Astrocyte of the hippocampus (primary cell): ENCODE results near the gene SDF2.
A peak's percentile ranks its signal among the peaks of the same experiment; 100 is the strongest.
"Not testable (repeated sequence)": the region's sequence is repeated elsewhere in the genome, so short reads cannot be mapped to it uniquely, and the experiment has no call there.

ENCODE experiments used
- DNase-seq: peaks from one replicate; pipeline ENCODE4 v3.0.0; 2011; ENCODE audit warnings: low read depth, low spot score

SDF2 gene

GRCh38 chr17:28634206-28634865 is 27.4 kb downstream of the SDF2 start:
- no peak for DNase-seq

GRCh38 chr17:28626818-28627217 is 34.9 kb downstream of the SDF2 start:
- DNase-seq, result no peak

DNA sequence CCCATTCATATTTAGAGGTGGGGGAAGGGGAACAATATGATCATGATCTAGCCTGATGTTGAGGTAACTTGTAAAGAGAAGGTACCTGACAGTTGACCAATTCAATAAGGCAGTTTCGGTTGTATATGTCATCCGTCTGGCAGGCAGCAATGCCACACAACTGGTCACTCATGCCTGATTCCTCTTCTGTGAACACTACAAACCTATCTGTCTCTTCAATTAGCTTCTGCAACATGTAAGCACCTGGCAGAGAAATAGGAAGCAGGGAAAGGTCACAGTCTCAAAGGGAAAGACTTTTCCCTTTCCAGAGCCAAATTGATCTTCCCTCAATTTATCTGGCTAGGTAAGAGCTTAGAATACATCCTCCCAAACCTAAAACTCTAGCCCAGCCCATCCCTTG is 37.6 kb downstream of the SDF2 start:
- no peak for DNase-seq

GRCh38 chr17:28623696-28624095 is 38.0 kb downstream of the SDF2 start:
- DNase-seq, result no peak

DNA sequence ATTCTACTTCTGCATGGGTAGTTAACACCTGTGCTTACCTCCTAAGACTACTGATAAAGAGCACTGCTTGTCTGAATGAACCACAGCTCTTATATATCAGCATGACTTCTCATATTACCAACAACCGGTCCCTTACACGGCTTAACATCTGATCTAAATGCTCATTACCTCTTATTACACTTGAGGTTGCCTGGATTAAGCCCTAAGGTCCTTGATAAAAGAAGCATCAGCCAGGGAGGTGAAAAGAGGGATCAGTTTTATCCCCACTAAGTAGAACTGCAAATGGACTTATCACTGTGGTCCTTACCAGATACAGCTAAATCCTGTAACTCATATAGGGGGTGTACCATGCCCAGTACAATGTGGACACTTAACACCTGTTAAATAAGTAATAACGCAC is 39.5 kb downstream of the SDF2 start:
- DNase-seq, result no peak

DNA sequence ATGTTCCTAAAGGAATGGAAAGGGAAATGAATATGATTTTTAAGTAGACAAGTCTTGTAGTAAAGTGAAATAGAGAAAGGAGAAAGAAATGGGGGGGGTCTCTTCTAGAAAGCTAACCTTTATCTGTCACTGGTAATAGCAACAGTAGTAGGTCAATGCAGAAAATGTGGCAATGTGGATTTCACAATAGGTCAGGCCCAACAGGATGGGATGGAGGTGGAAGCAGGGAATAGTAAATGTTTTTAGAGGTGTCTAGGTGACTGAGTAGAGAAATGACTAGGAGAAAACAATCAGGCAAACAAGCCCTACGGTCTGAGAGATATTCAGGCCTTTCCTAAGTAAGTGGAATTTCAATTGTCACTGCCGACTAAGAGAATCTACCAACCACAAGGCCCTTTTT is 41.7 kb downstream of the SDF2 start:
- no peak for DNase-seq

DNA sequence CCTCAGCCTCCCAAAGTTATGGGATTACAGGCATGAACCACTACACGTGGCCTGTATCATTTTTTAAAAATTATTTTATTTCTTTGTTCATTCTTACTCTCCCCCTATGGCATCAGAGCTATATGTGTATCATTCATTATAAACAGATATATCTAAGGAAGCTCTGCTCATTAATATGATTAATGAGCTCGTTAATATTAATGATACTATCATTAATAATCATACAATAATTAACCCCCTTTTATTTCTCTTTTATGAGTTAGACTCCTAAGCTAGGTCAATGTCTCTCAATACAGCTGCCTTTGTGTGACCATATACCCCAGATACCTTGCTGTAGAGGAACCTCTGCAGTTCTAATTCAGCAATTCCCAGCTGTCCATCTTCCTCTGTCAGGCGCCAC is 43.2 kb downstream of the SDF2 start:
- DNase-seq, result no peak

GRCh38 chr17:28616281-28616680 is 45.4 kb downstream of the SDF2 start:
- no peak for DNase-seq

GRCh38 chr17:28615260-28615940 is 46.3 kb downstream of the SDF2 start:
- DNase-seq, result no peak

GRCh38 chr17:28613931-28614381 is 47.8 kb downstream of the SDF2 start, which contains the start of gene RSKR:
TSS of gene RSKR (minus strand) at chr17:28614185. CDS start at chr17:28614161, 24 bp downstream.
- no peak for DNase-seq

- DNase-seq, result peak; percentile 61
These were observed 48.5 kb downstream of the SDF2 start for GRCh38 chr17:28612936-28613872.

DNA sequence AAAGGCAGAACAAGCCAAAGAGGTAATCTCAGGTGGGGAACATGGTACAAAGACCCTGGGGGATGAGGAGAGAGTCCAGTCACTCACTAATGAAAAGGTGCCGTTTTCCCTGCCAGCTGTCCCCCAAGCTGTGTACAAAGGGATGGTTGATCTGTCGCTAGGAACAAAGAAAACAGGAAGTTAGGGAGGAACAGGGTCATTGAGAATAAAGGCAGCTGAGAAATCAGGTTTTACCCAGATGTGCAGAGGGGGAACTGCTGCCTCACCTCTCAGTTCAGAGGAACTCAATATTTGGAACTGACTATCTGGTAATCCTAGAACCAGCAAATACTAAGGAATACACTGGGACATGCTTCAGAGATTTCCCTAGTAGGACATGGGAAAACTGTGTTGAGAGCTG is 49.2 kb downstream of the SDF2 start:
- DNase-seq, result no peak

GRCh38 chr17:28610376-28610775 is 51.3 kb downstream of the SDF2 start:
- no peak for DNase-seq

DNA sequence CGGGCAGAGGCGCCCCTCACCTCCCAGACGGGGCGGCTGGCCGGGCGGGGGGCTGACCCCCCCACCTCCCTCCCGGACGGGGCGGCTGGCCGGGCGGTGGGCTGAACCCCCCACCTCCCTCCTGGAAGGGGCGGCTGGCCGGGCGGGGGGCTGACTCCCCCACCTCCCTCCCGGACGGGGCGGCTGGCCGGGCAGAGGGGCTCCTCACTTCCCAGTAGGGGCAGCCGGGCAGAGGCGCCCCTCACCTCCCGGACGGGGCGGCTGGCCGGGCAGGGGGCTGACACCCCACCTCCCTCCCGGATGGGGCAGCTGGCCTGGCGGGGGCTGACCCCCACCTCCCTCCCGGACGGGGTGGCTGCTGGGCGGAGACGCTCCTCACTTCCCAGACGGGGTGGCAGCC is 57.7 kb downstream of the SDF2 start:
- not testable (repeated sequence) for DNase-seq

DNA sequence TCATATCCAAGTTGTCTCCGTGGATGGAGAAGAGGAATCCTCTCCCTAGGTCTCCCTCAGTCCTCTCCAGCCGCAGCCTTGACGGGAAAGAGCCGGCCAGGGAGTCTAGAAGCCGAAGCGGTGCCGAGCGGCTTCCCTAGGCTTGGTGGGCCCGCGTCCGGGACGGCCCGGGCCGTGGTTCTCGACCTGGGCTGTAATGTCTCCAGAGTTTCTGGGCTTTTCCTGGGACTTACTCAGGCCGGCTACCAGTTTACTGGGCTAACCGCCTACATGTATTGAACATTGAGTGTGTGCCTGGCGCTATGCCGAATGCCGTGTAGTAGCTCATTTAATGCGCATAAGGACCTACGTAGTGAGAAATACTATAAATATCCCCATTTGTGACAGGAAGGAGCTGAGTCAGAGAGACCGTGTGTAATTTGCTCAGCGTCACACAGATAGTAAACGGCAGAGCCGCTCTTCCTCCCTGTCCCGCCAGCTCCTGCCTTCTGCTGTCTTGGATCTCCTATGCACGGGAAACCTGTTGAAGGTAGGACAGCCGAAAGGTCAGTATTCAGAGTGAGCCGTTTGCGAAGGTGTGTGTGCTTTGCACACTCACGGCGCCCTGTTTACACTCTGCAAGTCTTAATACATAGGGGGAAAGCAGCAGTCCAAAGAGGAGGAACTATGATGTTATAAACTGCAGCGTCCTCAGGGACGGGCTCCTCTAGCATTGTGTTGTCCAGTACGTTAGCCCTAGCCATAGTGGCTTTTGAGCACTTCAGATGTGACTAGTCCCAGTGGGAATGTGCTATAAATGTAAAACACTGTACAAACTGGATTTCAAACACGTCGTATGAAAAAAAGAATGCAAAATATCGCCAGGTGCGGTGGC is 62.2 kb downstream of the SDF2 start:
- peak; percentile 84 for DNase-seq

DNA sequence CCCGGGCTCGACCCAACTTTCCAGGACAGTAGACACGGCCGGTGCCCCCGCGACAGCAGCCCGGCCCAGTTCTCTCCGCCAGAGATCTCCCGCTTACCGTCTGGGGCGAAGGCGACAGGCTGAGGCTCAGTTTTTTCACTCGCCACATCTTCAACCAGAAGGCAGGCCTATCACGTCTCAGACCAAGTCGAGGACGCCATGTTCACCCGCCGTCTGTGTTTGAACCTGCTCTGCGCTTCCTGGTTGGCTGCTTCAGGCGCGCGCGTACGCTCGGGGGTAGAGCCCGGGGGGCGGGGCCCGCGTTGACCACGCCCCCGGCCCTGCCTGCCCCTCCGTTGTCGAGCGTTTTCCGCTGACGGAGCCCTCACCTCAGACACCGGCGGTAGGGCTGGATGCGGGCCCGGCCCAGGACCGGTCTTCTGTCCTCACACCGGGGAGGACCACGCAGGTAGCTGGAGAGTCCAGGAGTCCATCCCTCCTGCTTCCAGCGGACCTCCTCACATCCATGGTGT is 62.9 kb downstream of the SDF2 start, which contains the start of gene SPAG5:
Gene SPAG5 (minus strand): TSS at position 227 of the 512 bp plus-strand sequence. CDS start 79 bp downstream, at position 148.
- peak; percentile 97 for DNase-seq

GRCh38 chr17:28598389-28598788 is 63.3 kb downstream of the SDF2 start:
- DNase-seq, result no peak
